Stimulated activated CD4-positive, alpha-beta T cell treated with anti-CD3 and anti-CD28 coated beads, Interleukin-2, amount 100 ng/mL, for 48 hours (primary cell): ENCODE results near the gene DTX1.

Experiments
- DNase-seq, 2 donors: peaks; one replicate each; pipeline ENCODE4 v3.0.0-alpha.2; 2020

DTX1 gene

GRCh38 chr12:113095405-113095804, 38.9 kb downstream of the DTX1 start:
- no peak for DNase-seq

GRCh38 chr12:113096675-113097461, 40.3 kb downstream of the DTX1 start:
- no peak for DNase-seq

- no peak for DNase-seq
These were observed 41.3 kb downstream of the DTX1 start for GRCh38 chr12:113097716-113098440.

DNA sequence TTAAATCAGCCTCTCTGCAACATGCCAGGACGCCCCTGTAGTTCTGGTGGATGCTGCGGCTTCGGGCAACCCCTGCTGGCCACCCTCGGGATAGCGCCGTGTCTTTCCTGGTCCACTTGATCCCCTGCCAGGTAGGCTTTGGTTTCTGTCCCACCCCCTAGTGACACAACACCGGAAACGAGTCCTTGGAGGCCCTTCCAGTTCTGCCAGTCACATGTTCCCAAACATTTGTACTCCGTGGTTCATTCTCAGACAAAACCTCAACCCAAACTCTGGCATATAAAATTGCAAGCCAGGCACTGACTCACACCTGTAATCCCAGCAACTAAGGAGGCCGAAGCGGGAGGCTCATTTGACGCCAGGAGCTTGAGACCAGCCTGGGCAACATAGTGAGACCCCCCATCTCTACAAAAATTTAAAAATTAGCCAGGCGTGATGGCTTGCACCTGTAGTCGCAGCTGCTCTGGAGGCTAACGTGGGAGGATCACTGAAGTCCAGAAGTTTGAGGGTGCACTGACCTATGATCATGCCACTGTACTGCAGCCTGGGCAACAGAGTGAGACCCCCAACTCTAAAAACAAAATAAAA, 42.0 kb downstream of the DTX1 start:
- peak; percentile 69 to 75 for DNase-seq

GRCh38 chr12:113099364-113099763, 42.8 kb downstream of the DTX1 start:
- no peak for DNase-seq

- no peak for DNase-seq
These were observed 43.2 kb downstream of the DTX1 start for GRCh38 chr12:113099764-113100163.

DNA sequence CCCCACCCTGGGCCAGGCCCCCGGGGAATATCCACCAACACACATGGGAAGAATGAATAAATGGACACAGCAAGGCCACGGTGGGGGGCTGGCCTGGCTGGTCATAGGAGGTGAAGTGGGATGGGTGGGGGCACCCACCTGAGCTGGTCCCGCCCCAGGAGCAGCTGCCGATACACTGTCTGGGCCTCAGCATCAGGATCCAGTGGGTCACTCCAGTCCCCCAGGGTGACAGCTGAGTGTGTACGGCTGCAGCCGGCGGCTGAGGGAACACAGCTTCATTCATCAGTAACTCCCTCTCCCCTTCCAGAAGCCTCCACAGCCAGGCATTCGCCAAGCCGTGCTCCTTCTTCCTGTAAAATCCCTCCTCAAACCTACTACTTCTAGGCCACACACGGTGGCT, 45.2 kb downstream of the DTX1 start:
- no peak for DNase-seq

DNA sequence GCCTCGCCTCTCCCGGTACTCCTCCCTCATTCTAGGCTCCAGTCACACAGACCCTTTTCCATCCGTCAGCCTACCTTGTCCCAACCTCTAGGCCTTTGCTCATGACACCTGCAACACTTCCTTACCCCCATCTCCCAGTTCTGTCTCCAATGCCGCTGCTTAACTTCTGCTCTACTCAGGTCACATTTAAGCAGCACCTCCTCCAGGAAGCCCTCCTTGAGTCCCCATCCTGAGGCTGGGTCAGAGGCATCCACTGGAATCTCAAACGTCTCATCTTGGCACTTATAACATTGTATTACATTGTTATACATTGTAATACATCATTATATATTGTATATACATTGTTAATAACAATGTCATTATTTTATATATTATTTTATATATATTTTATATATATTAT, 46.3 kb downstream of the DTX1 start:
- no peak for DNase-seq

DNA sequence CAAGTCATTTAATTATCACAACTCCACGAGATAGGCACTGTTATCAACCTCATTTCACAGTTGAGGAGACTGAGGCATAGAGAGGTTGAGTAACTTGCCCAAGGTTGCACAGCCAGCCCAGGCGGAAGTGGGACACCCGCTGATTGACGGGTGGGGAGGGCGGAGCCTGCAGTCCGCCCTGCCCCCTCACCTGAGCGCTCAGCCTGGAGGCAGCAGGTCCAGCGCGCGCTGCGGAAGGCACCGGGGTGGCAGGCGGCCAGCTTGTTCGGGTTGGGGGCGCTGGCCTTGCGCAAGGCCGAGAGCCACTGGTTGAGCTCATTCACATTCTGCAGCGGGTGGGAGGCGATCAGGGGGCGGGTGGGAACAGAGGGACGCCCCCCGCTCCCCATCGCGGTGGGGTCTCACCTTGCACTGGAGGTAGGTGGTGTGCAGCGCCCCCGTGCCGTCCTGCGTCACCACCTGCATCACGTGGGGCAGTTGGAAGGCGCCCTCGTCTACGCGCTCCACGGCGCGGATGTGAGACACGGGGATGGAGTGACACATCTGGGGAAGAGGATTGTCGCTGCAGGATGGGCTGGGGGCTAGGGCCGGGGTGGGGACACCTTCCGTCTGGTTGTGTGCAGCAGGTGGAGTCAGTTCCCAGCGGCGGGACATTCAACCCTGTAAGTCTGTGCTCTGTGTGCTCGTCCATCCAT, 47.4 kb downstream of the DTX1 start:
- peak; percentile 53 to 64 for DNase-seq

- no peak for DNase-seq
These were observed 48.5 kb downstream of the DTX1 start for GRCh38 chr12:113104953-113105510.

GRCh38 chr12:113105606-113106271, 49.2 kb downstream of the DTX1 start:
- no peak for DNase-seq

GRCh38 chr12:113106361-113106760, 49.8 kb downstream of the DTX1 start:
- DNase-seq: no peak

- DNase-seq: no peak
These were observed 51.8 kb downstream of the DTX1 start for GRCh38 chr12:113108308-113108707.

- DNase-seq: no peak
These were observed 52.8 kb downstream of the DTX1 start for GRCh38 chr12:113109360-113109759.

- no peak for DNase-seq
These were observed 53.5 kb downstream of the DTX1 start for GRCh38 chr12:113109872-113110599.

DNA sequence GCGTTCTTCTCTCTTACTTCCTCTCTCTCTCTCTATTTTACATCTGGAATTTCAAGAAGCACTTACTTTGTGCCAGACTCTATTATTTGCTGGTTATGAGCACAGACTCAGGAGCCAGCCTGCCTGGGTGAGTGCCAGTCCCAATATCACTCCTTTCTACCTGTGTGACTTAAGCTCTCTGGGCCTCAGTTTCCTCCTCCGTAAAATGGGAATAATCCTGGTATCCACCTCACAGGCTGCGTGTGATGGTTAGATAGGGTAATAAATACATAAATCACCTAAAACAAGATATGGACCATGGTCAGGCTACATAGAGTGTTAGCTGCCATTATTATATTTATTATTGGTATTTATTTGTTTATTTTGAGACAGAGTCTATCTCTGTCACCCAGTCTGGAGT, 54.7 kb downstream of the DTX1 start:
- no peak for DNase-seq

DNA sequence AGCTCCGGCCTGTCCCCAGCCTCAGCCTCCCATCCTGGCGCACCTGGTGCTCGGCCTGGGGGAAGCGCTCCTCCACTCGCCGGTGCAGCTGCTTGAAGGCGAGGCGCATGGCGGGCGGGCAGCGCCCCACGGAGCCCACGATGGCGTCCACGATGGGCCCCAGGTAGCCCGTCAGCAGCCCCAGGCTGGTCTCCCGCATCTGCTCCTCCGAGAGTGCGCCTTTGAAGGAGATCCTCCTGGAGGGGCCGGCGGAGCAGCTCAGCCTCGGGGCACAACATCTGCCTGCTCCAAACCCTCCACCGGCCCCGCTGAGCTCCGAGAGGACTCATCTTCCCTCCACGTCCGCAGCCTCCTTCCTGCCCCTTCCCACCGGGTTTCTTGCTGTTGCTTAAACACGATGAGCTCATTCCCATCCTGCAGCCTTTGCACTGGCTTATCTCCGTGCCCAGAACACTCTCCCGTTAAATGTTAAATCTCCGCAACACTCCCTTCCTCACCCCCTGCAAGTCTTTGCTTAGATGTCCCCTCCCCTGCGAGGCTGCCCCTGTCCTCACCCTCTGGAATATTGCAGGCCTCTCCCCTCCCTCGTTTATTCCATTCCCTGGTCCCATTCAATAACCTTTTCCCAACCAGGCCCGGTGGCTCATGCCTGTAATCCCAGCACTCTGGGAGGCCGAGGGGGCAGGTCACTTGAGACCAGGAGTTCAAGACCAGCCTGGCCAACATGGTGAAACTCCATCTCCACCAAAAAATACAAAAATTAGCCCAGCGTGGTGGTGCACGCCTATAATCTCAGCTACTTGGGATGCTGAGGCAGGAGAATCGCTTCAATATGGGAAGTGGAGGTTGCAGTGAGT, 55.7 kb downstream of the DTX1 start:
- DNase-seq: no peak

DNA sequence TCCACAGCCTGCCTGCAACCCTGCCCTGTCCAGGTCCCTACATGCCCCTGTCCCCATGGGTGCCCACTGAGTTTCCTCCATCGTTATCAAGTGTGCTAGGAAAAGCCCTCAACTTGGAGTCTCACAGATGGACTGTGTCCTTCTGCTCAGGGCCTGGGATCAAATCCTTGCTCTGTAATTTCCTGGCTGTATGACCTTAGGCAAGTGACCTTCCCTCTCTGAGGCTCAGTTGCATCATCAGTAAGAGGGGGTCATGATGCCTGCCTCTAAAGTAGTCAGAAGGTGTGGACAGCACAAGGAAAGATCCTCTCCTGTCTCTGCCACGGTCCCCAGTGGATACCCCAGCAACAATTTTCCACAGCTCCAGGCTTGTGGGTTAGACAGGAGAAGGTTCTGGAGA, 56.9 kb downstream of the DTX1 start:
- DNase-seq: no peak

DNA sequence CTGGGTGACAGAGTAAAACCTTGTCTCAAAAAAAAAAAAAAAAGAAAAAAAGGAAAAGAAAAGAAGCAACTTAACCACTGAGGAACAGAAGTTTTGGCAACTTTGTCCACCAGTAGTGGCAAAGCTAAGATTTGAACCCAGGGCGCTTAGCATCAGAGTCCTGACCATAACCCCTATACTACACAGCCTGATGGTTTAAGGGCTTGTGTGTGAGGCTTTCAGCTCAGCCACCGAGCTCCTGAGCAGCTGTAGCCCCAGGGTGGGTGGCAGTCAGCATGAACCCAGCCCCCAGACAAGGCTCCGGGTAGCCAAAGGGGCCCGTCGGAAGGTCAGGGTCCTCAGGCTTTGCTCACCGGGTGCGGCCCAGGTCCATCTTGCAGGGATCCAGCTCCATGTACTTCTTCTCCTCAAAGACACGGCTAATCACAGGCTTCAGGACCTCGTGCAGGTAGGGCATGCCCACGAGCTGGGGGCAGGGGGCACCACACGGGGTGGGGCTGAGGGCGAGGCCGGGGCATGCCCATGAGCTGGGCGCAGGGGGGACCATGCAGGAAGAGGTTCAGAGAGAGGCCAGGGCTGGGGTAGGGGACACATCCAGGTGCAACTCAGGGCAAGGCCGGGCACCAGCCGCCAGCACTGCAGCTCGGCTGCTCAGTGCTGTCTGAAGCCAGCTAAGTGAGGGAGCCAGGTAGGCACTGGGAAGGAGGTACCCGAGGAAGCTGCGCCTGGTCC, 58.1 kb downstream of the DTX1 start:
- DNase-seq: no peak
